Measurements from ENCODE around the gene PHACTR1.

- TF ChIP-seq CTCF (IDR thresholded peaks at IDR 0.05), result no peak
- TF ChIP-seq POLR2A (IDR thresholded peaks at IDR 0.05), result no peak
Measured at GRCh38 chr6:12698298-12698697, 18.3 kb upstream of the PHACTR1 start.
